Measurements from ENCODE around the gene TRAF5.

DNA sequence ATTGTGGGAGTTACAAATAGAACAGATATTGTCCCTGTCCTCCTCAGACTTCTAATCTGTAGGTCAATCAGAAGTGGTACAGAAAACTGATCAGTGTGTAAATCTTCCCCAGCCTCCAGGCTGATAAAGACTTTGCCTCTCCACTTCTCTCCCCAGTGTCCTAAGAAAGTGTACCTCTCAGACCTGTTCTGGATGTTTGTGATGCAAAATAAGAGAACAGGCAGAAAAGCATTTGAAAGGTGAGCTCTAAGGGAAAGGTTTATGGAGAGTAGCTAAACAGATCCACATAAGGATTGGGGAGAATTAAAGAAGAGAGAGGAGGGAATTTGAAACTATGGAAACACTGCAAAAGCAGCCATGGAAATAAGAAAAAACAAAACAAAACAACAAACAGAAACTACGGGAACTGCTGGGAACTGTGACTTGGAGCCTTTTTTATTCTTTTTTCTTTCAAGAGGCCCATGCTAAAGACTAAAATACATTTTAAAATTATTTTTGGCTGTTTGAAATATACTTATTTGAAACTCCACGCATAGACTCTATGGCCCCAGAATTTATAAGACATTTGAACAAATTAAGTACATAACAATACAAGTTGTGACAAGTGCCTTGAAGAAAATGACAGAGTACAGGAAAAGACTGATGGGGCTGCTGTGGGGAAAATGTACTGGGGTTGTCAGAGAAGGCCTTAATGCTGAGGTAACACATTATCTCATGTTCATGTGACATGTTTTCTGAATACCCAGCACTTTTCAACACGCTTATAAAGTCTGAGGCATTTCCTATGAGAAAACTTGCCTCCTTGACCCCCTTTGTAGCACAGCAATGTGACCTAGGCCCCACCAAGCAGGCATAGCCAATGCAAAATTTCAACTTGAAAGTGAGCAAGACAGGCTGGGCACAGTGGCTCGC is 51.2 kb downstream of the TRAF5 start:
- no peak for TF ChIP-seq YY1 (IDR thresholded peaks at IDR 0.05; ENCODE audit: insufficient read depth, insufficient read length)
- no peak for TF ChIP-seq ZNF274 (IDR thresholded peaks at IDR 0.05; ENCODE audit: low read depth, low read length)
- TF ChIP-seq SUZ12 (IDR thresholded peaks at IDR 0.05; ENCODE audit: extremely low read depth, insufficient read depth, insufficient read length): no peak

Measured in NT2/D1 (cell line).